HepG2 (cell line): Measurements from ENCODE around the gene VEZF1. TPM values are rescaled to one million over a fixed set of nuclear protein-coding genes. Genes with fewer than 3 reads are reported as not detected.

Source experiments
- GTF2F1 ChIP-seq: fragments of 150-350 bp; IDR thresholded peaks from 2 replicates; pipeline ENCODE4 v1.6.1; 2014; ENCODE audit warnings: low read length
- IRX3 ChIP-seq: sonication (generic); formaldehyde crosslinking; IDR thresholded peaks from 2 replicates; pipeline ENCODE4 v1.8.1; 2023; ENCODE audit warnings: mild to moderate bottlenecking, low read depth, missing genetic modification reagents, borderline replicate concordance
- KDM5A ChIP-seq: fragments of 200-600 bp; sonication (generic); IDR thresholded peaks from 2 replicates; pipeline ENCODE4 v1.7.0; 2018; ENCODE audit warnings: antibody characterized with exemption, mild to moderate bottlenecking, low read length, borderline replicate concordance
- KLF15 ChIP-seq: sonication (generic); formaldehyde crosslinking; IDR thresholded peaks from 2 replicates; pipeline ENCODE4 v1.8.1; 2023; ENCODE audit warnings: borderline replicate concordance, mild to moderate bottlenecking, inconsistent platforms, missing genetic modification reagents, mixed read lengths
- PRPF4 ChIP-seq: fragments of 200-400 bp; formaldehyde crosslinking; IDR thresholded peaks from 2 replicates; pipeline ENCODE4 v1.6.1; 2016; ENCODE audit warnings: low read length, low read depth; ENCODE audit not compliant: poor library complexity, severe bottlenecking
- SNAPC2 ChIP-seq: sonication (generic); formaldehyde crosslinking; IDR thresholded peaks from 2 replicates; pipeline ENCODE4 v1.8.1; 2022; ENCODE audit warnings: mild to moderate bottlenecking, missing genetic modification reagents
- ZNF260 ChIP-seq: sonication (generic); formaldehyde crosslinking; IDR thresholded peaks from 2 replicates; pipeline ENCODE4 v1.4.0; 2020; ENCODE audit warnings: missing genetic modification reagents, low read depth, mild to moderate bottlenecking, borderline replicate concordance
- ZNF331 ChIP-seq: sonication (generic); formaldehyde crosslinking; IDR thresholded peaks from 2 replicates; pipeline ENCODE4 v1.4.0; 2020; ENCODE audit warnings: missing genetic modification reagents
- ZNF343 ChIP-seq: sonication (generic); formaldehyde crosslinking; IDR thresholded peaks from 2 replicates; pipeline ENCODE4 v1.4.0; 2020; ENCODE audit warnings: mild to moderate bottlenecking, missing genetic modification reagents
- ZNF558 ChIP-seq: sonication (generic); formaldehyde crosslinking; IDR thresholded peaks from 2 replicates; pipeline ENCODE4 v1.9.0; 2022; ENCODE audit warnings: mild to moderate bottlenecking, missing genetic modification reagents, borderline replicate concordance
- polyA plus RNA-seq, 8 experiments: library from polyadenylated mRNA; depleted of rRNA in 3 of 8; stranded (reverse) in 7 of 8; unstranded in 1 of 8; fragments of >200 nt; fragmentation: Illumina TruSeq in 4 of 8; extraction: Trizol in 4 of 8; gene quantifications; 2 replicates each; pipeline versions ENCODE4 v1.2.1 to v1.2.3, GENCODE V29; 2011 to 2016; ENCODE audit warnings: low read depth in 4 of 8, missing spikeins in 1 of 8, mixed read lengths in 1 of 8; ENCODE audit not compliant: insufficient read depth in 1 of 8
- total RNA-seq, 5 experiments: library from RNA; depleted of rRNA; stranded (reverse); fragments of >200 nt; fragmentation: Illumina TruSeq; extraction: Trizol; gene quantifications; 2 replicates each; pipeline ENCODE4 v1.2.3, GENCODE V29; 2016; ENCODE audit warnings: low read depth in 1 of 5
- TF ChIP-seq, protein P1 (sequence below): sonication (generic); formaldehyde crosslinking; IDR thresholded peaks from 2 replicates; pipeline ENCODE4 v1.4.0; 2020; ENCODE audit warnings: missing genetic modification reagents
- TF ChIP-seq, protein P2 (sequence below): sonication (generic); formaldehyde crosslinking; IDR thresholded peaks from 2 replicates; pipeline ENCODE4 v1.9.0; 2021; ENCODE audit warnings: missing genetic modification reagents, borderline replicate concordance
- TF ChIP-seq, protein P3 (sequence below): sonication (generic); formaldehyde crosslinking; IDR thresholded peaks from 2 replicates; pipeline ENCODE4 v1.5.0; 2020; ENCODE audit warnings: mild to moderate bottlenecking, missing genetic modification reagents, borderline replicate concordance

VEZF1 gene
- total and polyA plus RNA-seq, 2 of the 13 experiments (the other 11 are each of a cell fraction or from before 2014, with no cell fraction given): 45.9 to 49.7 TPM

DNA sequence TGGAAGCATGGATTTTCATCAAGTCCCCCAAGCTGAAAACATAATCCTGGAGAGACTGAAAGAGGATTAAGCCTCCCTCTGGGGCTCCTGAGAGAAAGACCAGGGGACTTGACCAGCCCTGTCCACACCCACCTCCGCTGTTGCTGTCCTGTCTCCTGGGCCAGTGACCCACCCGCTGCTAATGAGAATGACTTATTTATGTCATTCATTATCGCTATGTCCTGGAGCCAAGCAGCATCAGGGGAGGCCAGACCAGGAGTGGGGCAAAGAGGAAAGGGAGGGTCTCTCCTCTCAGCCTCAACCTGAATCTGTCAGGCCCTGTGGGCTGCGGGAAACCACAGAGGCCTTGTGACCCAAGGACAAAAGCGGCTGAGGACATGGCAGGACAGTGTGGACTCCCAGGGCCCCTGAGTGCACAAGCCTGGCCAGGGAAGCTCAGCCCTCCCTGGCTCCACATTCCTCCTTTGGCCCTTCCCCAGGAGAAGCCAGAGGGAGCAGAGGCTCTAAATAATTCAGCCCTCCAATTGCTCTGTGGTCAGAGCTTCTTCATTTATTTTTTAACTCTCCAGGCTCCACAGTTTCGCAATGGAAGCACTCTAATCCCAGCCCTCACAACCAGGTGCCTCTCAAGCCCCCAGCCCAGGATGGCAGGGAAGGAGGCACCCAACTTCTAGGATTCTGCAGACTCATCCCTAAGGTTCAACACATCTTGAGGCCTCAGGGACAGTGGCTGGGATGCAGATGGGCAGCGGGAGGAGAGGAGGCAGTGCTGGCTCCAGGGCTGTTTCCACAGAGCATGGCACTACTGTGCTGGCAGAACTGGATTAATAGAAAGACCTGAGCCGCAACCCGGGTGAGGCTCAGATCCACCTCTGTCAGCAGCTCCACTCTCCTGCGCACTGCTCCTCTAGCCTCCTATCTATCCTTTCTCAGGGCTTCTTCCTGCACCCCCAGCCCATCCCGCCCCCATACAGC lies 51.9 kb downstream of the VEZF1 start (continued):
- TF ChIP-seq PRPF4 (no peak), GTF2F1 (no peak), ZNF260 (CRISPR knock-in tag) (no peak), ZNF558 (CRISPR knock-in tag) (no peak), SNAPC2 (CRISPR knock-in tag) (peak; percentile 1; the same call in 1 of the 2 replicates), KDM5A (0 out of 2 replicates have a peak, but pooled peaks have one; percentile 67), ZNF331 (CRISPR knock-in tag) (no peak), ZNF343 (no peak), KLF15 (CRISPR knock-in tag) (no peak), IRX3 (CRISPR knock-in tag) (no peak)
- TF ChIP-seq, protein P1, sequence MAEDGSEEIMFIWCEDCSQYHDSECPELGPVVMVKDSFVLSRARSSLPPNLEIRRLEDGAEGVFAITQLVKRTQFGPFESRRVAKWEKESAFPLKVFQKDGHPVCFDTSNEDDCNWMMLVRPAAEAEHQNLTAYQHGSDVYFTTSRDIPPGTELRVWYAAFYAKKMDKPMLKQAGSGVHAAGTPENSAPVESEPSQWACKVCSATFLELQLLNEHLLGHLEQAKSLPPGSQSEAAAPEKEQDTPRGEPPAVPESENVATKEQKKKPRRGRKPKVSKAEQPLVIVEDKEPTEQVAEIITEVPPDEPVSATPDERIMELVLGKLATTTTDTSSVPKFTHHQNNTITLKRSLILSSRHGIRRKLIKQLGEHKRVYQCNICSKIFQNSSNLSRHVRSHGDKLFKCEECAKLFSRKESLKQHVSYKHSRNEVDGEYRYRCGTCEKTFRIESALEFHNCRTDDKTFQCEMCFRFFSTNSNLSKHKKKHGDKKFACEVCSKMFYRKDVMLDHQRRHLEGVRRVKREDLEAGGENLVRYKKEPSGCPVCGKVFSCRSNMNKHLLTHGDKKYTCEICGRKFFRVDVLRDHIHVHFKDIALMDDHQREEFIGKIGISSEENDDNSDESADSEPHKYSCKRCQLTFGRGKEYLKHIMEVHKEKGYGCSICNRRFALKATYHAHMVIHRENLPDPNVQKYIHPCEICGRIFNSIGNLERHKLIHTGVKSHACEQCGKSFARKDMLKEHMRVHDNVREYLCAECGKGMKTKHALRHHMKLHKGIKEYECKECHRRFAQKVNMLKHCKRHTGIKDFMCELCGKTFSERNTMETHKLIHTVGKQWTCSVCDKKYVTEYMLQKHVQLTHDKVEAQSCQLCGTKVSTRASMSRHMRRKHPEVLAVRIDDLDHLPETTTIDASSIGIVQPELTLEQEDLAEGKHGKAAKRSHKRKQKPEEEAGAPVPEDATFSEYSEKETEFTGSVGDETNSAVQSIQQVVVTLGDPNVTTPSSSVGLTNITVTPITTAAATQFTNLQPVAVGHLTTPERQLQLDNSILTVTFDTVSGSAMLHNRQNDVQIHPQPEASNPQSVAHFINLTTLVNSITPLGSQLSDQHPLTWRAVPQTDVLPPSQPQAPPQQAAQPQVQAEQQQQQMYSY (CRISPR knock-in tag): no peak
- TF ChIP-seq, protein P2, sequence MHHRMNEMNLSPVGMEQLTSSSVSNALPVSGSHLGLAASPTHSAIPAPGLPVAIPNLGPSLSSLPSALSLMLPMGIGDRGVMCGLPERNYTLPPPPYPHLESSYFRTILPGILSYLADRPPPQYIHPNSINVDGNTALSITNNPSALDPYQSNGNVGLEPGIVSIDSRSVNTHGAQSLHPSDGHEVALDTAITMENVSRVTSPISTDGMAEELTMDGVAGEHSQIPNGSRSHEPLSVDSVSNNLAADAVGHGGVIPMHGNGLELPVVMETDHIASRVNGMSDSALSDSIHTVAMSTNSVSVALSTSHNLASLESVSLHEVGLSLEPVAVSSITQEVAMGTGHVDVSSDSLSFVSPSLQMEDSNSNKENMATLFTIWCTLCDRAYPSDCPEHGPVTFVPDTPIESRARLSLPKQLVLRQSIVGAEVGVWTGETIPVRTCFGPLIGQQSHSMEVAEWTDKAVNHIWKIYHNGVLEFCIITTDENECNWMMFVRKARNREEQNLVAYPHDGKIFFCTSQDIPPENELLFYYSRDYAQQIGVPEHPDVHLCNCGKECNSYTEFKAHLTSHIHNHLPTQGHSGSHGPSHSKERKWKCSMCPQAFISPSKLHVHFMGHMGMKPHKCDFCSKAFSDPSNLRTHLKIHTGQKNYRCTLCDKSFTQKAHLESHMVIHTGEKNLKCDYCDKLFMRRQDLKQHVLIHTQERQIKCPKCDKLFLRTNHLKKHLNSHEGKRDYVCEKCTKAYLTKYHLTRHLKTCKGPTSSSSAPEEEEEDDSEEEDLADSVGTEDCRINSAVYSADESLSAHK (CRISPR knock-in tag): no peak
- TF ChIP-seq, protein P3, sequence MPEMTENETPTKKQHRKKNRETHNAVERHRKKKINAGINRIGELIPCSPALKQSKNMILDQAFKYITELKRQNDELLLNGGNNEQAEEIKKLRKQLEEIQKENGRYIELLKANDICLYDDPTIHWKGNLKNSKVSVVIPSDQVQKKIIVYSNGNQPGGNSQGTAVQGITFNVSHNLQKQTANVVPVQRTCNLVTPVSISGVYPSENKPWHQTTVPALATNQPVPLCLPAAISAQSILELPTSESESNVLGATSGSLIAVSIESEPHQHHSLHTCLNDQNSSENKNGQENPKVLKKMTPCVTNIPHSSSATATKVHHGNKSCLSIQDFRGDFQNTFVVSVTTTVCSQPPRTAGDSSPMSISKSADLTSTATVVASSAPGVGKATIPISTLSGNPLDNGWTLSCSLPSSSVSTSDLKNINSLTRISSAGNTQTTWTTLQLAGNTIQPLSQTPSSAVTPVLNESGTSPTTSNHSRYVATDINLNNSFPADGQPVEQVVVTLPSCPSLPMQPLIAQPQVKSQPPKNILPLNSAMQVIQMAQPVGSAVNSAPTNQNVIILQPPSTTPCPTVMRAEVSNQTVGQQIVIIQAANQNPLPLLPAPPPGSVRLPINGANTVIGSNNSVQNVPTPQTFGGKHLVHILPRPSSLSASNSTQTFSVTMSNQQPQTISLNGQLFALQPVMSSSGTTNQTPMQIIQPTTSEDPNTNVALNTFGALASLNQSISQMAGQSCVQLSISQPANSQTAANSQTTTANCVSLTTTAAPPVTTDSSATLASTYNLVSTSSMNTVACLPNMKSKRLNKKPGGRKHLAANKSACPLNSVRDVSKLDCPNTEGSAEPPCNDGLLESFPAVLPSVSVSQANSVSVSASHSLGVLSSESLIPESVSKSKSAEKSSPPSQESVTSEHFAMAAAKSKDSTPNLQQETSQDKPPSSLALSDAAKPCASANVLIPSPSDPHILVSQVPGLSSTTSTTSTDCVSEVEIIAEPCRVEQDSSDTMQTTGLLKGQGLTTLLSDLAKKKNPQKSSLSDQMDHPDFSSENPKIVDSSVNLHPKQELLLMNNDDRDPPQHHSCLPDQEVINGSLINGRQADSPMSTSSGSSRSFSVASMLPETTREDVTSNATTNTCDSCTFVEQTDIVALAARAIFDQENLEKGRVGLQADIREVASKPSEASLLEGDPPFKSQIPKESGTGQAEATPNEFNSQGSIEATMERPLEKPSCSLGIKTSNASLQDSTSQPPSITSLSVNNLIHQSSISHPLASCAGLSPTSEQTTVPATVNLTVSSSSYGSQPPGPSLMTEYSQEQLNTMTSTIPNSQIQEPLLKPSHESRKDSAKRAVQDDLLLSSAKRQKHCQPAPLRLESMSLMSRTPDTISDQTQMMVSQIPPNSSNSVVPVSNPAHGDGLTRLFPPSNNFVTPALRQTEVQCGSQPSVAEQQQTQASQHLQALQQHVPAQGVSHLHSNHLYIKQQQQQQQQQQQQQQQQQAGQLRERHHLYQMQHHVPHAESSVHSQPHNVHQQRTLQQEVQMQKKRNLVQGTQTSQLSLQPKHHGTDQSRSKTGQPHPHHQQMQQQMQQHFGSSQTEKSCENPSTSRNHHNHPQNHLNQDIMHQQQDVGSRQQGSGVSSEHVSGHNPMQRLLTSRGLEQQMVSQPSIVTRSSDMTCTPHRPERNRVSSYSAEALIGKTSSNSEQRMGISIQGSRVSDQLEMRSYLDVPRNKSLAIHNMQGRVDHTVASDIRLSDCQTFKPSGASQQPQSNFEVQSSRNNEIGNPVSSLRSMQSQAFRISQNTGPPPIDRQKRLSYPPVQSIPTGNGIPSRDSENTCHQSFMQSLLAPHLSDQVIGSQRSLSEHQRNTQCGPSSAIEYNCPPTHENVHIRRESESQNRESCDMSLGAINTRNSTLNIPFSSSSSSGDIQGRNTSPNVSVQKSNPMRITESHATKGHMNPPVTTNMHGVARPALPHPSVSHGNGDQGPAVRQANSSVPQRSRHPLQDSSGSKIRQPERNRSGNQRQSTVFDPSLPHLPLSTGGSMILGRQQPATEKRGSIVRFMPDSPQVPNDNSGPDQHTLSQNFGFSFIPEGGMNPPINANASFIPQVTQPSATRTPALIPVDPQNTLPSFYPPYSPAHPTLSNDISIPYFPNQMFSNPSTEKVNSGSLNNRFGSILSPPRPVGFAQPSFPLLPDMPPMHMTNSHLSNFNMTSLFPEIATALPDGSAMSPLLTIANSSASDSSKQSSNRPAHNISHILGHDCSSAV: no peak
